ENCODE results near the gene CHST13.

DNA sequence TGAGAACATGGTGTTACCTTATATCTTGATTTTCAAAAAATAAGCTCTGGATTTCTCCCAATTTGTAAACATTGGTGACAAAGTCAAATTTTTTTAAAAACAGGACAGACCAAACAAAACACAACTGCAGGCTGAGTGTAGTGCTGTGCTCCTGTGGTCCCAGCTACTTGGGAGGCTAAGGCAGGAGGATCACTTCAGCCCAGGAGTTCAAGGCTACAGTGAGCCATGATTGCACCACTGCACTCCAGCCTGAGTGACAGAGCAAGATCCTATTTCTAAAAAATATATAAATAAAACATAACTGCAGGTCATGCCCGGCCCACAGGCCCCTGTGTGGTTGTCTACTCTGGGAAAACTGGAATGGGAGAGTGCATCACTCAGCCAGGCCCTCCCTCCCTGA lies 44.3 kb upstream of the CHST13 start:
- TF ChIP-seq, protein P1, sequence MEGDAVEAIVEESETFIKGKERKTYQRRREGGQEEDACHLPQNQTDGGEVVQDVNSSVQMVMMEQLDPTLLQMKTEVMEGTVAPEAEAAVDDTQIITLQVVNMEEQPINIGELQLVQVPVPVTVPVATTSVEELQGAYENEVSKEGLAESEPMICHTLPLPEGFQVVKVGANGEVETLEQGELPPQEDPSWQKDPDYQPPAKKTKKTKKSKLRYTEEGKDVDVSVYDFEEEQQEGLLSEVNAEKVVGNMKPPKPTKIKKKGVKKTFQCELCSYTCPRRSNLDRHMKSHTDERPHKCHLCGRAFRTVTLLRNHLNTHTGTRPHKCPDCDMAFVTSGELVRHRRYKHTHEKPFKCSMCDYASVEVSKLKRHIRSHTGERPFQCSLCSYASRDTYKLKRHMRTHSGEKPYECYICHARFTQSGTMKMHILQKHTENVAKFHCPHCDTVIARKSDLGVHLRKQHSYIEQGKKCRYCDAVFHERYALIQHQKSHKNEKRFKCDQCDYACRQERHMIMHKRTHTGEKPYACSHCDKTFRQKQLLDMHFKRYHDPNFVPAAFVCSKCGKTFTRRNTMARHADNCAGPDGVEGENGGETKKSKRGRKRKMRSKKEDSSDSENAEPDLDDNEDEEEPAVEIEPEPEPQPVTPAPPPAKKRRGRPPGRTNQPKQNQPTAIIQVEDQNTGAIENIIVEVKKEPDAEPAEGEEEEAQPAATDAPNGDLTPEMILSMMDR (IDR thresholded peaks at IDR 0.05), result no peak
- TF ChIP-seq POLR2A (IDR thresholded peaks at IDR 0.05), result no peak

Data from Peyer's patch (tissue), 4 donors.